ENCODE measurements around the gene NCAPG. TPM values are rescaled to one million over a fixed set of nuclear protein-coding genes. Genes with fewer than 3 reads are reported as not detected.
"Not testable (repeated sequence)": the region's sequence is repeated elsewhere in the genome, so short reads cannot be mapped to it uniquely, and the experiment has no call there.

NCAPG gene
- total RNA-seq, 1 donor from 2014 or later, result 6.0 TPM

GRCh38 chr4:17854036-17854435 lies 43.3 kb downstream of the NCAPG start:
- DNase-seq, result no peak
- peaks cover 5% of the 10 kb centered on the region for H3K36me3 Mint-ChIP-seq (ENCODE audit: unreplicated experiment)
- H3K27ac Mint-ChIP-seq (ENCODE audit: unreplicated experiment), result no peak overlapping the region
- TF ChIP-seq, protein P1, sequence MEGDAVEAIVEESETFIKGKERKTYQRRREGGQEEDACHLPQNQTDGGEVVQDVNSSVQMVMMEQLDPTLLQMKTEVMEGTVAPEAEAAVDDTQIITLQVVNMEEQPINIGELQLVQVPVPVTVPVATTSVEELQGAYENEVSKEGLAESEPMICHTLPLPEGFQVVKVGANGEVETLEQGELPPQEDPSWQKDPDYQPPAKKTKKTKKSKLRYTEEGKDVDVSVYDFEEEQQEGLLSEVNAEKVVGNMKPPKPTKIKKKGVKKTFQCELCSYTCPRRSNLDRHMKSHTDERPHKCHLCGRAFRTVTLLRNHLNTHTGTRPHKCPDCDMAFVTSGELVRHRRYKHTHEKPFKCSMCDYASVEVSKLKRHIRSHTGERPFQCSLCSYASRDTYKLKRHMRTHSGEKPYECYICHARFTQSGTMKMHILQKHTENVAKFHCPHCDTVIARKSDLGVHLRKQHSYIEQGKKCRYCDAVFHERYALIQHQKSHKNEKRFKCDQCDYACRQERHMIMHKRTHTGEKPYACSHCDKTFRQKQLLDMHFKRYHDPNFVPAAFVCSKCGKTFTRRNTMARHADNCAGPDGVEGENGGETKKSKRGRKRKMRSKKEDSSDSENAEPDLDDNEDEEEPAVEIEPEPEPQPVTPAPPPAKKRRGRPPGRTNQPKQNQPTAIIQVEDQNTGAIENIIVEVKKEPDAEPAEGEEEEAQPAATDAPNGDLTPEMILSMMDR (IDR thresholded peaks at IDR 0.05; ENCODE audit: partially characterized antibody, unreplicated experiment), result no peak
- no peaks in the 10 kb centered on the region for H3K9me3 Mint-ChIP-seq (ENCODE audit: unreplicated experiment)
- no peak overlapping the region for H3K4me3 Mint-ChIP-seq (ENCODE audit: unreplicated experiment)
- H3K4me1 Mint-ChIP-seq (ENCODE audit: low read depth, unreplicated experiment), result no peaks in the 10 kb centered on the region
- H3K27me3 Mint-ChIP-seq (ENCODE audit: unreplicated experiment), result no peaks in the 10 kb centered on the region

- no peaks in the 10 kb centered on the region for H3K27me3 Mint-ChIP-seq (ENCODE audit: unreplicated experiment)
- H3K27ac Mint-ChIP-seq (ENCODE audit: unreplicated experiment), result no peak overlapping the region
- TF ChIP-seq, protein P1 (IDR thresholded peaks at IDR 0.05; ENCODE audit: partially characterized antibody, unreplicated experiment), result no peak
- no peak for DNase-seq
- no peaks in the 10 kb centered on the region for H3K4me1 Mint-ChIP-seq (ENCODE audit: low read depth, unreplicated experiment)
- H3K9me3 Mint-ChIP-seq (ENCODE audit: unreplicated experiment), result peaks cover 7% of the 10 kb centered on the region
- H3K4me3 Mint-ChIP-seq (ENCODE audit: unreplicated experiment), result no peak overlapping the region
- H3K36me3 Mint-ChIP-seq (ENCODE audit: unreplicated experiment), result peaks cover 20% of the 10 kb centered on the region
Measured at GRCh38 chr4:17859793-17860406, 49.1 kb downstream of the NCAPG start.

- not testable (repeated sequence) for H3K4me3 Mint-ChIP-seq (ENCODE audit: unreplicated experiment); H3K9me3 Mint-ChIP-seq (ENCODE audit: unreplicated experiment); H3K27ac Mint-ChIP-seq (ENCODE audit: unreplicated experiment); DNase-seq; H3K27me3 Mint-ChIP-seq (ENCODE audit: unreplicated experiment); H3K4me1 Mint-ChIP-seq (ENCODE audit: low read depth, unreplicated experiment)
- peaks cover 20% of the 10 kb centered on the region for H3K36me3 Mint-ChIP-seq (ENCODE audit: unreplicated experiment)
Measured at GRCh38 chr4:17861906-17862305, 51.1 kb downstream of the NCAPG start.

- TF ChIP-seq, protein P1 (IDR thresholded peaks at IDR 0.05; ENCODE audit: partially characterized antibody, unreplicated experiment), result no peak
- no peak overlapping the region for H3K4me3 Mint-ChIP-seq (ENCODE audit: unreplicated experiment)
- DNase-seq, result no peak
- no peaks in the 10 kb centered on the region for H3K27me3 Mint-ChIP-seq (ENCODE audit: unreplicated experiment)
- peaks cover 7% of the 10 kb centered on the region for H3K9me3 Mint-ChIP-seq (ENCODE audit: unreplicated experiment)
- H3K27ac Mint-ChIP-seq (ENCODE audit: unreplicated experiment), result no peak overlapping the region
- H3K36me3 Mint-ChIP-seq (ENCODE audit: unreplicated experiment), result peaks cover 15% of the 10 kb centered on the region
- H3K4me1 Mint-ChIP-seq (ENCODE audit: low read depth, unreplicated experiment), result no peaks in the 10 kb centered on the region
Measured at GRCh38 chr4:17865866-17866363, 55.1 kb downstream of the NCAPG start.

- no peak for DNase-seq
- H3K27ac Mint-ChIP-seq (ENCODE audit: unreplicated experiment), result no peak overlapping the region
Measured at GRCh38 chr4:17866810-17867209, 56.0 kb downstream of the NCAPG start.

More at GRCh38 chr4:17866810-17867209, 56.0 kb downstream of the NCAPG start:
- no peak overlapping the region for H3K4me3 Mint-ChIP-seq (ENCODE audit: unreplicated experiment)
- TF ChIP-seq, protein P1 (IDR thresholded peaks at IDR 0.05; ENCODE audit: partially characterized antibody, unreplicated experiment), result no peak
- peaks cover 7% of the 10 kb centered on the region for H3K9me3 Mint-ChIP-seq (ENCODE audit: unreplicated experiment)
- H3K36me3 Mint-ChIP-seq (ENCODE audit: unreplicated experiment), result peaks cover 11% of the 10 kb centered on the region
- no peaks in the 10 kb centered on the region for H3K4me1 Mint-ChIP-seq (ENCODE audit: low read depth, unreplicated experiment)
- H3K27me3 Mint-ChIP-seq (ENCODE audit: unreplicated experiment), result no peaks in the 10 kb centered on the region

All from glutamatergic neuron (in vitro differentiated cells).